Measurements from ENCODE around the gene ATP2A2.
"Not testable (repeated sequence)": the region's sequence is repeated elsewhere in the genome, so short reads cannot be mapped to it uniquely, and the experiment has no call there.

ATP2A2 gene

GRCh38 chr12:110343736-110344555, 62.9 kb downstream of the ATP2A2 start:
- DNase-seq, result no peak

DNA sequence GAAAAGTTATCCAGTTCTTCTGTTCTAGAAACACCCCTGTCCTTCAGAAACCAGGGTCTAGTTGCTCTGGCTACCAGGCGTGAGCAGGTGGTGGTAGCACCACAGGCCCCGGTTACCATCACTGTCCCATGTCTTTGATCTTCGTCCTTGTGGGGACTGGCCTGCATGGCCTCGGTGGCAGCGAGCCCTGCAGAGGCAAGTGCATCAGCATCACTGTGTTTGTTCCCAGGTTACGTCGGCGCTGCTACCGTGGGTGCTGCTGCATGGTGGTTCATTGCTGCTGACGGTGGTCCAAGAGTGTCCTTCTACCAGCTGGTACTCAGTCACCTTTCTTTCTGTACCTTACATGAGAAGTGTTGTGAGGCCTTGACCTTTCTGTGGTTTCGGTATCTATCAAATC, 63.6 kb downstream of the ATP2A2 start:
- DNase-seq, result no peak

DNA sequence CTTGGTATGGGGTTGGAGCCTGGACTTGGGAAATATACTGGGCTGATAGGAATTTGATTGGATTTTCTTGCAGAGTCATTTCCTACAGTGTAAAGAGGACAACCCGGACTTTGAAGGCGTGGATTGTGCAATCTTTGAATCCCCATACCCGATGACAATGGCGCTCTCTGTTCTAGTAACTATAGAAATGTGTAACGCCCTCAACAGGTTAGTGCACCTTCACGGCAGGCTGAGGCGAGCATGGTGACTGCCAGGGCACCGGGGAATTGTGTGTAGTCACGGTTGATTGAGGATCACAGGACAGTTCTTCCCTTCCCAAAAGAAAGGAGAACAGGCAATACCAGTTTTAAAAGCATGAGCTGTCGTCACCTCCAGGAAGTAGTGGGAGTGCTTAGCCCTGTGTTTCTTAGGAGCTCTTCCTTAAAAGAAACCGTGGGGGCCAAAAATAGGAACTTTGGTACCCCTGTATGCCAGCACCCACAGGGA, 64.2 kb downstream of the ATP2A2 start:
- DNase-seq, result no peak

DNA sequence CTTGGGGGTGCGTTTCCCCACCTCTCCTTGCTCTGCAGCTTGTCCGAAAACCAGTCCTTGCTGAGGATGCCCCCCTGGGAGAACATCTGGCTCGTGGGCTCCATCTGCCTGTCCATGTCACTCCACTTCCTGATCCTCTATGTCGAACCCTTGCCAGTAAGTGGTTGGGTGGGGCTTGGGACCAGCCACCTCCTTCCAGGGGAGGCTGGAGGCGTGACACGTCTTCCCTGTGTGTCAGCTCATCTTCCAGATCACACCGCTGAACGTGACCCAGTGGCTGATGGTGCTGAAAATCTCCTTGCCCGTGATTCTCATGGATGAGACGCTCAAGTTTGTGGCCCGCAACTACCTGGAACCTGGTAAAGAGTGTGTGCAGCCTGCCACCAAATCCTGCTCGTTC, 64.9 kb downstream of the ATP2A2 start:
- no peak for DNase-seq

DNA sequence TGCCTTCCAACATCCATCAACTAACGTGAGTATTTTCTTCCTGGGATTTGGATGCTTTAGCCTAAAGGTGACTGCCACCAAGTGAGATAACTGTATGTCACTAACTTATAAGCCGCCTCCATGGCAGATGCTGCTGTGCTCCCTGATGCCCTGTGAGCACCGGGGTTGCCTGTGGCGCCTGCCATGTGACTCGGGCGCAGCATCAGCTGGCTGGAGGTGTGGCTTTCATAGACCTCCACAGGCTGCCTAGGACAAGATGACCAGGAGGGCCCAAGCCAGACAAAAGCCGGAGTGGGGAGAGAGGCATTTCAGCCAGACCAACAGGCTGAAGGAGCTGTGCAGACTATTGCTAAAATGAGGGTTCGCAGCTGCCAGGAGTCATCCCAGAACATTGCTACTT, 66.7 kb downstream of the ATP2A2 start:
- no peak for DNase-seq

DNA sequence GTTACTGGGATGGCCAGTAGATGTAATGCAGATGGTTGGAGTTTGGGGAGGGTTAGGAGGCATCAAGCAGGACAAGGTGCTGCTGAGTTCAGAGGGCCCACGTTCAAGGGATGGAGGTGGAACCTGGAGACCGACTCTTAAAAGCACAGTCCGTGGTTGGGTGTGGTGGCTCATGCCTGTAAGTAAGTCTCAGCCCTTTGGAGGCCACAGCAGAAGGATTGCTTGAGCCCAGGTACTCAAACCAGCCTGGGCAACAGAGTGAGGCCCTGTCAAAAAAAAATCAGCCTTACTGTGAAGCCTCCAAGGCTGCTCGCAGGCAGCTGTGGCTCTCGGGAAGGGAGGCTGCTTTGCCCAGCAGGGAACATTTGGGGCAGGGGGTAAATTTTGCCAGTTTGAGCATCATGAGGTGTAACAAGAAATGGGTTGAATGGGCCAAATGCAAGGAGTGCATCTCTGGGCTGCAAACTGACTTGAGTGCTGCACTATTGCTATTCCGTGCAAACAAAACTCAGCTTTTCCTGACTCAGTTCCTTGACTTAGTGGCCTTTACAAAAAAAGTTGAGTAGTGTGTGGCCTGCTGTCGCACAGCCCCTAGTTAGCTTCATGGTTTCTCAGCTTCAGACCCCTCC, 67.5 kb downstream of the ATP2A2 start:
- DNase-seq, result no peak

DNA sequence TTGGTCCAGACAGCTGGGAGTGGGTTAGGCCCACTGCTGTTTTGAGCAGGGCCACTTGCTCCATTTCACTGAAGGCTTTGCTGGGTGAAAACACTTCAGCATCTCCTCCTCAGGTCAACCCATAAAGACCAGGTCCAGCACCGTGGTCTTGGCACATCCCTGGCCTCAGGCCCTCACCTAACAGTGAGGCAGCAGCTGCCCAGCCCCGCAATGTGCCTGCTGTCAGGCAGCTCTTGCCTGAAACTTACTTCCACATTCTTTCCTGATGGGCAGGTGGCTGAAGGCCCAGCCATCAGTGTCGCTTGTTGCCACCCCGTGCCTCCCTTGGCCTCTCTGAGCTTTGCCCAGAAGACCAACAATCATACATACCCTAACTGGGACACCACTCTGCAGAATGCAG, 68.0 kb downstream of the ATP2A2 start:
- DNase-seq, result no peak

GRCh38 chr12:110349514-110350151, 68.6 kb downstream of the ATP2A2 start:
- DNase-seq, result no peak

DNA sequence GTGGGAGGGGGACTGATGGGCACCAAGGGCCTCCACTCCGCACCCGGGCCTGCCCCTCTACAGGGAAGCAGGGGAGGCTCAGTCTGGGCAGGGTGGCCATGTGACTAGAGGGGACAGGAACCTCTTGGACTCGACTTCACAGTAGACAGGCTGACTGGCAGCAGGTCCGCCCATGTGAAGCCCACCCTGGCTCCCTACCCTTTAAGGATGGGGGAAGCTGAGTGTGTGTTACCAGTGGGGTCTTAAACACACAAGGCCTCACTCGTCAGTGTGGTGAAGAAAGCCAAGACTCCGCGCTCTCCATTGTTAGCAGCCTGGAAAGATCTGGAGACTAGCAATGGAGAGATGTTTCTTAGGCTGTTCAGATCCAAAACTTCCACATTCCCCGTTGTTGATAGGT, 70.1 kb downstream of the ATP2A2 start:
- no peak for DNase-seq

- no peak for DNase-seq
Observed at GRCh38 chr12:110352401-110352800, 71.4 kb downstream of the ATP2A2 start.

GRCh38 chr12:110353211-110353965, 72.3 kb downstream of the ATP2A2 start:
- DNase-seq, result no peak

DNA sequence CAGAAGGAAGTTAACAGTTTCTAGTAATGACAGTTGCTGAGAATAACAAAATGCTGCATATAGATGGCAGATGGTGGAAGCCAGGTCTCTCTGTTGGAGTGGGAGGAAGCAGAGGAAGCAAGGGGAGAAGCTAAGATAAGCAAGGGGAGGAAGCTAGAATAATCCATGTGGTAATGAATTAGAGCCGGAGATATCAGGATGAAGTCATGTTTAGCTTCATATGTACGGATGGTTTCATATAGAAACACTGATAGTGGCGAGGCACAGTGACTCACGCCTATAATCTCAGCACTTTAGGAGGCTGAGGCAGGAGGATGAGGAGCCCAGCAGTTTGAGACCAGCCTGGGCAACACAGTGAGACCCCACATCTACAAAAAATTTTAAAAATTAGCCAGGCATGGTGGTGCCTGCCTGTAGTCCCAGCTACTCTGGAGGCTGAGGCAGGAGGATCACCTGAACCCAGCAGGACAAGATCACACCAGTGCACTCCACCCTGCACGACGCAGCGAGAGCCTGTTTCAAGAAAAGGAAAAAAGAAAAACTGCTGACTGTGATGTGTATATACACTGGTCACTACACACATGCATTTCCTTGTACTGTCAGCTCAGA, 73.2 kb downstream of the ATP2A2 start:
- no peak for DNase-seq

- DNase-seq, result no peak
Observed at GRCh38 chr12:110355073-110355472, 74.0 kb downstream of the ATP2A2 start.

GRCh38 chr12:110358384-110359097, 77.5 kb downstream of the ATP2A2 start:
- not testable (repeated sequence) for DNase-seq

DNA sequence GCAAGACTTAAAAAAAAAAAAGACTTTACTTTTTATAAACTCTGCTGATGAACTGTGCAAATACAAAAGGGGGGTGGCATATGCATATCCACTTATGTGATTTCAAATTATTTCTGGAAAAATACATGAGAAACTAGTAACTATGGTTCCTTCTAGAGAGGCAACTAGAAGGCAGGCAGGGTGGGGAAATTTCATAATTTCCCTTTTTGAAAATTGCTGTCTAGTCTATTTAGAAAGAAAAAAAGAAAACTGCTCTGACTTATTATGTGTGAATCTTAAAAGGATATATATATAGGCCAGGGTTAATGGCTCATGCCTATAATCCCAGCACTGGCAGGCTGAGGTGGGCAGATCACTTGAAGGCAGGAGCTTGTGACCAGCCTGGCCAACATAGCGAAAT, 80.2 kb downstream of the ATP2A2 start:
- no peak for DNase-seq

DNA sequence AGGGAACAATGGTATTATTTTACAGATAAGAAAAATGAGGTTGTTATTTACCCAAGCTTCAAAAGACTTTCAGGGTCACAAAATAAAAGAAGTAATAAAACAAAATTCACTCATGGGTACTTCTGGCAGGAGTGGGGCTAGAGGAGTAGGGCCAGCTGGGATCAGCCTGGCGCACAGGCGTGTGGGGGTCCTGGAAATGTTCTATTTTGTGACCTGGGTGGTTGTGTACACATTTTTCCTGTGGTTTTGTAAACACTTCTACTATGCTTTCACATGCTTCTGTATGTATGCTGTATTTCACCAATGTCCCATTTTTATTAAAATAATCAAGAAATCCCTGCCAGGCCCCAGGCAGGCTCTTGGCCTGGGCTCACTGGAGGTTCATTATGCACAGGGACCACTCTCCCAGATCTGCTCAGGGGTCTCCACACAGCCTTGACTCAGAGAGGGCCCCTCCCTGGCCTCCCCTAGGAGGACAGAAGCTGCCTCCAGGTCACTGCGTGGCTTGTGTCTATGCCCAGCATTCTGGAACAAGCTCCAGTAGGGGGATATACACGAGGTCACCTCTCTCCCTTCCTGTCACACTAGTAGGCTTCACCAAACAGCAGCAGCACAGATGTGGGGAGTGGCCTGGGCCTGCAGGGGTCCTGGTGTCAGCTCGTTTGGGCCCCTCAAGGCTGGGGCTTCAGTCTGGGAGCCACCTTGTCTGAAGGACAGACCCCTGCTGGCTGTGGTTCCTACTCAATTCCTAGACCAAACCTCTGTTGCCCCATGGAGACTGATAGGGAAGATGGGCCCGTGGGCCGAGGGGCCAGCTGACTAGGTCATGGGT, 84.7 kb downstream of the ATP2A2 start:
- no peak for DNase-seq

DNA sequence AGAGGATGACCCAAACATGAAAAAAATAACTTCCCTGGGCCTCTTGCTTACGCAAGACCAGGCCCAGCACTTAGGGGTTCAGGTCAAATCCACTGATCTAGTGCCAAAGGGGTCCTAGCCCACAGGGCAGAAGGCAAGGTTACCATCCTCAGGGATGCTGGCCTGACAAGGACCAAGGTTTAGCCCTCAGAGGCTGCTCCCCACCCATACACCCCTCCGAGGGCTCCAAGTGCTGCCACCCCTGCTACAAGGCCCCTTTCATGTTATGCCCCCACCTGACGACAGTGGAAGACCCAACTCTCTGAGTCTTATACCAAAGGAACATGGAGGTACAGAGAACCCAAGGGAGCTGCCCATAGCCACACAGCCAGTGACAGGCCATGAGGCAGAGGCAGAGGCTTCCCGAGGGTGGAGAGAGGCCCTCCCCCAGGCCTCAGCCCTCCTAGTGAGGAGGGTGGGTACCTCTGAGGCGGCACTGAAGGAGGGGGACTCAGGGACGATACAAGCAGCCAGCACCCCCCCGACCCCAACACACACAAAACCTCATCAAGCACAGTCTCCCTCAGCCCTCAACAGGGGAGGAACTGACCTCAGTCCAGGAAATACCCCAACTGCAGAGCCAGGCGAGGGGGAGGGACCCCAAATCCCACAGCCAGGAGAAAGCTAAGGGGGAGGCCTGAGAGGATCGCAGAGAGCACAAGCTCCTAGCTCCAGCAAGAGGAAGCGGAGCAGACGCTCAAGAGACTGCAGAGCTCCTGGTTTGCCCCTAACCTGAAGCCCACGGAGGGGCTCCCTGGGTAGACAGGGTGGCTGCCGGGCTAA, 85.5 kb downstream of the ATP2A2 start:
- DNase-seq, result no peak

DNA sequence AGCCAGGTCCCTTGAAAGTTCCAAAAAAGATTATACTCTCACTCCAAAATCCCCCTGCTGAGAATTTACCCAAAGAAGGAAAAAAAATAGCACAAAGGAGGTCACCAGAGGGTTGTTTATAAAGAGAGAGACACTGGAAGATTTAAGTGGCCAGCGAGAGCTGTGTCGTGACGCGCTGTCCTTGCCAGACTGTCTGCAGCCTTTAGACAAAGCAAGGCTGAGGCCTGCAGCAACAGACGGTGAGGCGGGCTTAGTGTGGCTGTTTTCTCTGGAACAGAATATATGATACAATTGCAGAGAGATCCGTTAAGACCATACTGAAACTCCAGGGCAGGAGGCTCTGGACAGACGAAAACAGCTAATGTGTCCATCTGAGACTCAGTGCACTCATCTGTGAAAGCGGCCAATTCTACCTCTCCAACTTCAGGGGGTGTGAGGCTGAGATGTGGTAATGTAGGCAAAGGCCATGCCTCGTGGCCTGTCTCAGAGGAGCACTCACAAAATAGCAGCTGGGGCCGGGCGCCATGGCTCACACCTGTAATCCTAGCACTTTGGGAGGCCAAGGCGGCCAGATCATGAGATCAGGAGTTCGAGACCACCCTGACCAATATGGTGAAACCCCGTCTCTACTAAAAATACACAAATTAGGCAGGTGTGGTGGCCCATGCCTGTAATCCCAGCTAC, 86.3 kb downstream of the ATP2A2 start:
- DNase-seq, result no peak

DNA sequence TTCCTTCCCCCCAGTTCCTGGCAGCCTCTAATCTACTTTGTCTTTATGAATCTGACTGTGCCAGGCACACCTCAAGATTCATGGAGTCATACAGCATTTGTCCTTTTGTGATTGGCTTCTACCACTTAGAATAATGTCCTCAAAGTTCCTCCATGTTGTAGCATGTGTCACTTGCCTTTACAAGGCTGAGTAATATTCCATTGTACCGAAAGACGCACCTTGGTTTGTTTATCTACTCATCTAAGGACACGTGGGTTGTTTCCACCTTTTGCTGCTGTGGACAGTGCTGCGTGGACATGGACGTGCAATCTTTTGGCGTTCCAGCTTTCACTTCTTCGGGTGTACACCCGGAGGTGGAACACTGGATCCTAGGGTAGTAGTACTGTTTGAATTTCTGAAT, 88.9 kb downstream of the ATP2A2 start:
- DNase-seq, result no peak
